Measurements from ENCODE around the gene ZNF638.

The ZNF638 gene

GRCh38 chr2:71337776-71338175, 6.2 kb downstream of the ZNF638 start:
- TF ChIP-seq, protein P1, sequence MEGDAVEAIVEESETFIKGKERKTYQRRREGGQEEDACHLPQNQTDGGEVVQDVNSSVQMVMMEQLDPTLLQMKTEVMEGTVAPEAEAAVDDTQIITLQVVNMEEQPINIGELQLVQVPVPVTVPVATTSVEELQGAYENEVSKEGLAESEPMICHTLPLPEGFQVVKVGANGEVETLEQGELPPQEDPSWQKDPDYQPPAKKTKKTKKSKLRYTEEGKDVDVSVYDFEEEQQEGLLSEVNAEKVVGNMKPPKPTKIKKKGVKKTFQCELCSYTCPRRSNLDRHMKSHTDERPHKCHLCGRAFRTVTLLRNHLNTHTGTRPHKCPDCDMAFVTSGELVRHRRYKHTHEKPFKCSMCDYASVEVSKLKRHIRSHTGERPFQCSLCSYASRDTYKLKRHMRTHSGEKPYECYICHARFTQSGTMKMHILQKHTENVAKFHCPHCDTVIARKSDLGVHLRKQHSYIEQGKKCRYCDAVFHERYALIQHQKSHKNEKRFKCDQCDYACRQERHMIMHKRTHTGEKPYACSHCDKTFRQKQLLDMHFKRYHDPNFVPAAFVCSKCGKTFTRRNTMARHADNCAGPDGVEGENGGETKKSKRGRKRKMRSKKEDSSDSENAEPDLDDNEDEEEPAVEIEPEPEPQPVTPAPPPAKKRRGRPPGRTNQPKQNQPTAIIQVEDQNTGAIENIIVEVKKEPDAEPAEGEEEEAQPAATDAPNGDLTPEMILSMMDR (IDR thresholded peaks at IDR 0.05), result no peak

DNA sequence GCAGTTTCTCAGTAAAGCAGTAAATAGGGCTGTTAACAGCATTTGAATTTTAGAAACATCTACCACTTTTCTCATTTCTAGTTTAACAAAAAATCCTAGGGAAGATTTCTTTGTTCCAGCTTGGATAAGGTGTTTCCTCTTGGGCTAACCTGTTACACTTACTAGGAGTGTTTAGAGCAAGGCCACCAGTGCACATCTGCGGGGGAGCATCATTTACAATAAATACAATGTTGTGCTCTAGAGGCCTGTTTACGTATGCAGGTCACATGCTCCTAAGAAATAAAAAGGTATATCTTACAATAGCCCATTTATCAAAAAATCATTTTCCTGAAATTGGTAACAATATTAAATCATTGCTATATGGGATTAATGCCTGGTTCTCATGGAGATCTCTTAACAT, 8.1 kb downstream of the ZNF638 start:
- TF ChIP-seq, protein P1 (IDR thresholded peaks at IDR 0.05), result no peak

DNA sequence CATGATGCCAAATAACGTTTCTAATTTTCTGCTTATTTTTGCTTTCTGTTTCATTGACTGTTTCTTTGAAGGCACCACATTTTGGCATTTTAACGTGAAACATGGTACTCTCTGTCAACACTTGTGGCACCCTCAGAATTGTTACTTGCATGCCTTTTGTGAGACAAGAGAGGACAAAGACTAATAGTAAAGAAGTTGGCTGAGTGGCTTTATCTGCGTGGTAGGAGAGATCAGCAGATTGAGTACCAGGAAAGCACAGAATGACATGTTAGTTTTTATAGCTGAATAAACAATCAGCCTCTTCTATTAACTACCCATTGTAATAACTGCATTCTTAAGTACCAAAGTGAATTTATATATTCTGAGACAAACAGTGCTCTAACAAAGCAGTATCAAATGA, 8.6 kb downstream of the ZNF638 start:
- TF ChIP-seq, protein P1 (IDR thresholded peaks at IDR 0.05), result no peak

GRCh38 chr2:71341645-71342044, 10.1 kb downstream of the ZNF638 start:
- TF ChIP-seq, protein P1 (IDR thresholded peaks at IDR 0.05), result no peak

- TF ChIP-seq, protein P1 (IDR thresholded peaks at IDR 0.05), result no peak
Measured at GRCh38 chr2:71346065-71346464, 14.5 kb downstream of the ZNF638 start.

DNA sequence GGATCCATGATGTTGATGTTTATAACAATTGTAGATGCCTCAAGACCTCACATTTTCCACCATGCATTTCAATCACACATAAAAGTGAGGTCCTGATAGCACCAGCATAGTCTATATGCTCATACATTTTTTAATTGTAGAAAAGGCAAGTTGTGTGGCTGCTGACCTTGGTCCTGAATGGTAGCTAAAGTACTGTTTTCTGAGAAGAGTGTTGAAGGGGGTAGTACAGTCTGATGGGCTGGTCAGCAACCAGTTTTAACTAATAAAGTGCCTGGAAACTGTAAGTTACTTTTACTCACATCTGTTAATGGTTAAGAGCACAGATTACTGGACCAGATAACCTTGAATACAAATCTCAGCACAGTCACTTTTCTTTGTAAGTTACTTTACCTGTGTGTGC, 15.9 kb downstream of the ZNF638 start:
- TF ChIP-seq, protein P1 (IDR thresholded peaks at IDR 0.05), result no peak

GRCh38 chr2:71348302-71348701, 16.7 kb downstream of the ZNF638 start:
- TF ChIP-seq, protein P1 (IDR thresholded peaks at IDR 0.05), result no peak

DNA sequence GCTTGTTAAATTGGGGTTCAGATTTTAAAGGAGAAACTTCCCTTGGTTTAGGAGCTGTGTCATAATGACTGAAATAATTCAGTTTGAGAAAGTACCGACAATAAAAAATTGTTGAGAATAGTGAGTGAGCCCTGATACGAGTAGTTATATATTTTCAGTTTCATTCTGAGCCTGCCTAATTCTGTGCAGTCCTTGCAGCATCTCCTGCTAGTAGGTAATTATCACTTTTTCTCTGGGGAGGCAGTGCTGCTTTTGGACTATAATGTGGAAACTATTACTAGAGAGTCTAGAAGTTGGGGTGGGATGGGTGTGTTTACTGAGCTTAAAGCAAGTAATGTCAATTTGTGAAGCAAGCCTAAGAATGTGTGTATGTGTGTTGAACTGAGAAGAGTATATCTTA, 21.7 kb downstream of the ZNF638 start:
- TF ChIP-seq, protein P1 (IDR thresholded peaks at IDR 0.05), result no peak
